Activated CD4-positive, CD25-positive, alpha-beta regulatory T cell treated with anti-CD3 and anti-CD28 coated beads, Interleukin-2, amount 50 U/mL, for 16 hours (primary cell): Measurements from ENCODE around the gene MYOG.

Experiments
- DNase-seq: peaks from one replicate; pipeline ENCODE4 v3.0.0-alpha.2; 2020; ENCODE audit warnings: low read depth, low spot score

MYOG gene

GRCh38 chr1:203072002-203072602, 13.7 kb downstream of the MYOG start:
- DNase-seq, result no peak

- DNase-seq, result no peak
Measured at GRCh38 chr1:203069030-203069747, 16.6 kb downstream of the MYOG start.

- DNase-seq, result no peak
Measured at GRCh38 chr1:203066965-203067364, 18.8 kb downstream of the MYOG start.

GRCh38 chr1:203065986-203066385, 19.8 kb downstream of the MYOG start:
- DNase-seq, result no peak

GRCh38 chr1:203065191-203065590, 20.6 kb downstream of the MYOG start:
- no peak for DNase-seq

GRCh38 chr1:203063287-203063686, 22.5 kb downstream of the MYOG start:
- no peak for DNase-seq

- no peak for DNase-seq
Measured at GRCh38 chr1:203060115-203060514, 25.7 kb downstream of the MYOG start.

- DNase-seq, result no peak
Measured at GRCh38 chr1:203059485-203059884, 26.3 kb downstream of the MYOG start.

- no peak for DNase-seq
Measured at GRCh38 chr1:203058676-203058935, 27.2 kb downstream of the MYOG start.

GRCh38 chr1:203057911-203058675, 27.7 kb downstream of the MYOG start:
- DNase-seq, result no peak

GRCh38 chr1:203056516-203056915, 29.3 kb downstream of the MYOG start:
- no peak for DNase-seq

- DNase-seq, result no peak
Measured at GRCh38 chr1:203056012-203056411, 29.8 kb downstream of the MYOG start.

GRCh38 chr1:203055161-203055799, 30.5 kb downstream of the MYOG start:
- no peak for DNase-seq

- no peak for DNase-seq
Measured at GRCh38 chr1:203054642-203055041, 31.2 kb downstream of the MYOG start.

GRCh38 chr1:203054184-203054583, 31.6 kb downstream of the MYOG start:
- DNase-seq, result no peak

- no peak for DNase-seq
Measured at GRCh38 chr1:203052601-203053000, 33.2 kb downstream of the MYOG start.

GRCh38 chr1:203051841-203052324, 33.9 kb downstream of the MYOG start:
- no peak for DNase-seq

- DNase-seq, result no peak
Measured at GRCh38 chr1:203050826-203051225, 35.0 kb downstream of the MYOG start.

- DNase-seq, result no peak
Measured at GRCh38 chr1:203049576-203050180, 36.1 kb downstream of the MYOG start.

GRCh38 chr1:203049077-203049476, 36.7 kb downstream of the MYOG start:
- no peak for DNase-seq

GRCh38 chr1:203048555-203049051, 37.2 kb downstream of the MYOG start:
- no peak for DNase-seq

GRCh38 chr1:203048086-203048485, 37.7 kb downstream of the MYOG start:
- no peak for DNase-seq
